GM21576 (cell line): Measurements from ENCODE around the gene ZNRD2.
A peak's percentile ranks its signal among the peaks of the same experiment; 100 is the strongest.

Source experiments
- ATAC-seq: cut with Tn5 transposase; IDR thresholded peaks from one replicate; pipeline ENCODE4 v1.9.1; 2021; ENCODE audit warnings: mild to moderate bottlenecking, moderate library complexity; ENCODE audit not compliant: unreplicated experiment

ZNRD2 gene

DNA sequence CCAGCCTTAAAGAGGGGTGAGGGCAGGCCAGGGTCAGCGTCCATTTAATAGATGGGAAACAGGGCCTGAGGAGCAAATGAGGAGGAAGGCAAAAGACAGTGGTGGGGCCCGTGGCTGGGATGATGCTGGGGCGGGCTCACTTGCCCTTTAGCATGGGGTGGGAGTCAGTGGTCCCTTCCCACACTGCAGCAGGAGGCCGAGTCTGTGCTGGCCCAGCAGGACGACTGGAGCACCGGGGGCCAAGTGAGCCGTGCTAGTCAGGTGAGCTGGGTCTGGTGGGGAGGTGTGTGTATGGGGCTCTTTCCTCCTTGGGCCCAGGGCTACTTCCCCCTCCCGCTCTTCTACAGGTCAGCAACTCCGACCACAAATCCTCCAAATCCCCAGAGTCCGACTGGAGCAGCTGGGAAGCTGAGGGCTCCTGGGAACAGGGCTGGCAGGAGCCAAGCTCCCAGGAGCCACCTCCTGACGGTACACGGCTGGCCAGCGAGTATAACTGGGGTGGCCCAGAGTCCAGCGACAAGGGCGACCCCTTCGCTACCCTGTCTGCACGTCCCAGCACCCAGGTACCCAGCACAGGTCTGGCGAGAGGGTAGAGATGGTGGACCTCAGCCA, 32.6 kb upstream of the ZNRD2 start:
- ATAC-seq: no peak

DNA sequence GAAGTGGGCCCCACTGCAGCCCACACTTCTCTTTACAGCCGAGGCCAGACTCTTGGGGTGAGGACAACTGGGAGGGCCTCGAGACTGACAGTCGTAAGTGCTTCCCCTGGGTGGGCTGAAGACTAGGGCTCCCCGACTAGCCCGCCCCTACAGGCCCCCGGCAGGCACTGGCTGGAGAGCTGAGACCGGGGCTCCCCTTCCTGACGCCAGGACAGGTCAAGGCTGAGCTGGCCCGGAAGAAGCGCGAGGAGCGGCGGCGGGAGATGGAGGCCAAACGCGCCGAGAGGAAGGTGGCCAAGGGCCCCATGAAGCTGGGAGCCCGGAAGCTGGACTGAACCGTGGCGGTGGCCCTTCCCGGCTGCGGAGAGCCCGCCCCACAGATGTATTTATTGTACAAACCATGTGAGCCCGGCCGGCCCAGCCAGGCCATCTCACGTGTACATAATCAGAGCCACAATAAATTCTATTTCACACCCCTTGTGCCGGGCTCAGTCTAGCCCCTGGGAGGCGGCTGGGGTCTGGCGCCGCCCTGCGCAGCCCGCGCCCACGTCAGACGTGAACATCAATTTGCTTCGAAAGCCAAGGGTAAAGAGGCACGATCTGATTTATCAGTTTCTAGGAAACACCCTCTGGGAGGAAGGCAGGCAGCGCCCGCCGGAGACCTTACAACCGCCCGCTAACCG, 31.9 kb upstream of the ZNRD2 start:
- no peak for ATAC-seq

DNA sequence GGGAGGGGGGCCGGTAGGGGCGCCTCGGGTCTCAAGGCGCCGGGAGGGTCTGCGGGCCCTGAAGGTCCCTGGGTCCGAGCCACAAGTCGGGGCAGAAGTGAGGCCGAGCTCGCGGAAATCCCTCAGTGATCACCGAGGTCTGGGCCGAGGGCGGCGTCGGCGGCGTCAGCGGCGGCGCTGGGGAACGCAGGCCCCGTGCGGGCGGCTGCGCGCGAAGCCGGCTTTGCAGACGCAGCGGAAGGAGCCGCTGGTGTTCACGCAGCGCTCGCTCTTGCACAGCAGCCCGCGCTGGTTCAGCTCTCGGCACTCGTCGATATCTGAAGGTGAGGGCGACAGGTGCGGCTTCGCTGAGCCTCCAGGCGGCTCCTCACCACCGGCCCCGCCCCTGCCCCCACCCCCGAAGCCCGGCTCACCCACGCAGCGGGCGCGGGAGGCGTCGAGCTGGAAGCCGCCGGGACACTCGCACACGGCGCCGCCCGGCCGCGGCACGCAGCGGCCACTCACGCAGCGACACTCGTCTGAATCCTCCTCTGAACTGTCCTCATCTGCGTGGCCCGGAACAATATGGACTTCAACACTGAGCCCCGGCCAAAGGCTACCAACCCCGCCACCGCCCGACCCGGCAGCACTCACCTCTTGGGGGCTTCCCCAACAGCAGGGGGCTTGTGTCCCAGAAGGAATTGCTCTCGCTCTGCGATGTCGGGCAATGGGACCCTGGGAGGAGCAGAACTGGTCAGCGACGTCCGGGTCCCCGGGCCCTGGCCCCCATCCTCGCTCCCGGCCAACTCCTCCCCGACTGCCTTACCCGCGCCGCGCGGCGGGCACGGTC, 31.1 kb upstream of the ZNRD2 start:
- ATAC-seq: no peak

DNA sequence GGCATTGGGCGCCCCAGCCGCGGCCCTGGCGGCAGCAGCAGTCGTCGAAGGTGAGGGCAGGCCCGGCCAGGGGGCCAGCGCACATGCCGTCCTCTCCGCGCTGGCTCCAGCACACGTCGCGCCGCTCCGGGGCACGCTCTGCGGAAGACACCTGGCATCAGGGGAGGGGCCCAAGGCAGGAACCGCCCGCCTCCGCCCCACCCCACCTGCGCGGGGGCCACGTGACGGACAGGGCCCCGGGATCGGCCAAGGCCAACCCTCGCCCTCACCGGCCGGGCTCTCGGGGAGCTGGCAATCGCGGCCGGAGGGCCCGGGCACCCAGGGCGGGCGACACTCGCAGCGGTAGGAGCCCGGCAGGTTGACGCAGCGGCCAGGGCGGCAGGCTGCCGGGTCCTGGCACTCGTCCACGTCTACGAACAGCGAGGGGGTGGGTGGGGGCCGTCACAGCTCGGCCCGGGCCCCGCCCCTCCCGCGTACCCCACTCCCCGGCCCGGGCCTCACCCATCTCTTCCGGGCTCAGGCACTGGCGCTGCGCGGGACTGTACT, 30.5 kb upstream of the ZNRD2 start:
- peak; percentile 3 for ATAC-seq

DNA sequence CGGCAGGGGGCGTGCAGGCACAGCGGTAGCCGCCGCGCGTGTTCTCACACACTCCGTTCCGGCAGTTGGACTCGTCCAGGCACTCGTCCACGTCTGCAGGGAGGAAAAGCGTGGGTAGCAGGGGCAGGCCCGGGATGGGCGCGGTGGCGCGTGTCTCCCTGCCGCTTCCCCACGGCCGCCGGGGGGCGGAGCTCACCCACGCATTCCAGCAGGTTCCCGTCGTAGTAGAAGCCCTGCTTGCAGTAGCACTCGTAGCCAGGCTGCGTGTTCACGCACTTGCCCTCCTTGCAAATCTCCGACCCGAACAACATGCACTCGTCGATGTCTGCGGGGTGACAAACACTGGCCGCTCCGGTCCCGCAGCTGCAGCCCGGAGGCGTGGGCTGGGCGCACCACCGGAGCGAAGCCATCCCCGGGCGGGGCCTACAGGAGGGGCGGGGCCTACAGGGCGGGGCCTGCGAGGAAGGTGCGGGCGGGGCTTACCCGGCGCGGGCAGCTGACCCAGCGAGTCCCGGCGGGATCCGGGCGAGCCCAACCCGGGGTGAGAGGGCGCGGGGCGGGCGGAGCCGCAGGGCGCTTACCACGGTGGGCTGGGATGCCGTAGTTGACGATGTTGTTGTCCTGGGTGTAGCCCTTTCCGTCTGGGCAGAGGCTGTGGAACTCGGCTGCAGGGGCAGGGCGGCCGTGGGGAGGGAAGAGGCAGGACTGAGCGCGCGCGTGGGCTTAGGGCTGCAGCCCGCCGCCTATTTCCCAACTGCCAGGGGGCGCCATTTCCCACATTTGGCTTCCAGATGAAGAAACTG, 29.8 kb upstream of the ZNRD2 start:
- ATAC-seq: peak; percentile 63

DNA sequence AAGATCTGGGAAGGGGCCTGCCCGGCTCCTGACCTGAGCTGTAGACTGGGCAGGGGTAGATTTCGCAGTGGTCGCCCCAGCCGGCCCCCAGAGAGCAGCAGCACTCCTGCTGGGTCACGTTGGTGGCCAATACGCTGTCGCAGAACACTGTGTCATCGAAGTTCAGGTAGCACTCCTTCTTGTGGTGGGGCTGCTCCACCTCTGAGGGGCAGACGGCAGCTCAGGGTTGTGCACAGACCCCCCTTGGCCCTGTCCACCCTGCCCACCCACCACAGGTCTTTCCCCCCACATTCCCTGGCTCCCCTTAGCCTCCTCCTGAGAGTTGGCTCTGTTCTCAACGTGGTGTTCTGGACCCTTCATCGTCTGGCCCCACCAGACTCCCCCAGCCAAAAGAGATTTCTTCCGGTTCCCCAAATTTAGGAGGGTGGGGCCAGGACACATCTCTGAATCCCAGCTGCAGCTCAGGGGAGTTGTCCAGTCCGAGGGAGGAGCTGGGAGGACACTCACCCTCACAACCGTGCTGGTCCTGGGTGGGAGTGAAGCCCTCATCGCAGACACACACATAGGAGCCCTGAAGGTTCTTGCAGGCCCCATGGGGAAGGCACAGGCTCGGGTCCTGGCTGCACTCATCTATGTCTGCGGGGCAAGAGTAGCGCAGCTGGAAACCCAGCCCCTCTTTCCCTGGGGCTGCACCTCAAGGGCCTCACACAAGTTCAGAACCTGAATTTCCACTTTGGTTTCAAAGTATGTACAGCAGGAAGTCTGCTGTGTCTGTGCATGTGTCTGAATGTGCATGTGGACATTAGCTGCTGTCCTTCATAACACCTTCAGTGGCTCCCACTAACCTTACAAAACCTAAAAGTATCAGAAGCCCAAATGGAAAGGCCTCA, 28.9 kb upstream of the ZNRD2 start:
- no peak for ATAC-seq

DNA sequence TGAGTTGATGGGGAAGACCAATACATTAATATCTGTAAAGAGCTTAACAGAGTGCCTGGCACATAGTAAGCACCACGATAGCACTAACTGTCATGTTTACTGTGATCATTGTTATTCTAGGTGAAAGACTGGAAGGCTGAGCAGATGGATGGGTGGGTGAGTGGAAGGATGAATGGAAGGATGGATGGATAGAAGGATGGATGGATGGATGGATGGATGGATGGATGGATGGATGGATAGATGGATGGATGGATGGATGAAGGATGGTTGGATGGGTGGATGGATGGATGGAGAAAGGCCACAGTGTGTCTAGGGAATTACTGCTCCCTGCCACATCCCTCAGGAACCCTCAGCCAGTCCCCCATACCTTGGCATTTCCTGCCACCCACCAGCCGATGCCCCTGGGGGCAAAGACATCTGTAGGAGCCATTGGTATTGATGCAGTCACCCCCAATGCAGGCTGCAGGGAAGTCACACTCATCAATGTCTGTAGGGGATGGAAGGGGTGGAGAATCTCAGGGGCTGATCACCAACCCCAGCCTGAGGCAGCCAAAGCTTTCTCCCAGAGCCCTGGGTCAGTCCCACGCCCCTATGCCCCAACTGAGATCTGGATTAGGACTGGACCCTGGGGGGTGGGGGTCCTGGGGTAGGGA, 27.4 kb upstream of the ZNRD2 start:
- no peak for ATAC-seq

DNA sequence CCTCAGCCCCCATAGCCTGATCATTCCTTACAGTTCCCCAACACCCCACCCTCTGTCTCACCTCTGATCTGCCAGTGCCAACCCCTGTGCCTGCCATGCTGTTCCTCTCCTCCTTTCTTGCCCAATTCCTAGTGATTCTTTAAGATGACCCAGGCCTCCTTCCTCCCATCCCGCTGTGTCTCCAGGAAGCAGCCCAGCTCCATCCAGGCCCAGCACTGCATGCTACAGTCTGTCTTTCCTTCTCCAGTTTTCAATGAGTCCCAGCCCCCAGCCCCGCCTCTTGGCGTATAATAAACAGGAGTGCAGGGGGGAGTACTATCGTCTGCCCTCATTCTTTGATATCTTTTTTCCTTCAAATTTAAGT, 24.4 kb upstream of the ZNRD2 start:
- ATAC-seq: no peak

DNA sequence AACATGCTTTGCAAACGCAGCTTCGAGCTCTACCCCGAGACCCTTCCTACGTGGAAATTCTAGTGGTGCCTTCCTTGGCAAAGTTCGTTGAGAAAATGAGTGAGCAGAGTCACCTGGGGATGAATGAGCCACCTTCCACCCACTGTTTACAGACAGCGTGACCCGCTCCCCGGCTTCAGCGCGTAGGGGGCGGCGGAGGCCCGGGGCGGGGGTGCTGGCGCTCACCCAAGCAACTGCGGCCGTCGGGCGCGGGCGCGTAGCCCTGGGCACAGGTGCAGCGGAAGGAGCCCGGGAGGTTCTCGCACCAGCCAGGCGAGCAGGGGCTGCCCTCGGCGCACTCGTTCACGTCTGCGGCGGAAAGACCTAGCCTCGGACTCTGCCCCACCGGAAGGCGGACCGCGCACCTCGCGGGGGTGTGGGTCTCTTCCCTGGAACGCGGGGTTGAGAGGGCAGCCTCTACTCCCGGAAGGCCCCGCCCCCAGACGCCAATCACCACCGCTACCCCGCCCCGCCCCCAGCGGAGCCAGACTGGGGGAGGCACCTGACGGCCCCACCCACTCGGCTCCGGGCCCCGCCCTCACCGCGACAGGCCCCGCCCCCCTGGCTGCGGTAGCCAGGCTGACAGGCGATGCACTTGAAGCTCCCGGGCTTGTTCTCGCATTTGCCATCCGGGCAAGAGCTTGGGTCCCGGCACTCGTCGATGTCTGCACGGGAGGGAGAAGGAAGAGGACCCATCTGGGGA, 23.9 kb upstream of the ZNRD2 start:
- peak; percentile 66 for ATAC-seq

DNA sequence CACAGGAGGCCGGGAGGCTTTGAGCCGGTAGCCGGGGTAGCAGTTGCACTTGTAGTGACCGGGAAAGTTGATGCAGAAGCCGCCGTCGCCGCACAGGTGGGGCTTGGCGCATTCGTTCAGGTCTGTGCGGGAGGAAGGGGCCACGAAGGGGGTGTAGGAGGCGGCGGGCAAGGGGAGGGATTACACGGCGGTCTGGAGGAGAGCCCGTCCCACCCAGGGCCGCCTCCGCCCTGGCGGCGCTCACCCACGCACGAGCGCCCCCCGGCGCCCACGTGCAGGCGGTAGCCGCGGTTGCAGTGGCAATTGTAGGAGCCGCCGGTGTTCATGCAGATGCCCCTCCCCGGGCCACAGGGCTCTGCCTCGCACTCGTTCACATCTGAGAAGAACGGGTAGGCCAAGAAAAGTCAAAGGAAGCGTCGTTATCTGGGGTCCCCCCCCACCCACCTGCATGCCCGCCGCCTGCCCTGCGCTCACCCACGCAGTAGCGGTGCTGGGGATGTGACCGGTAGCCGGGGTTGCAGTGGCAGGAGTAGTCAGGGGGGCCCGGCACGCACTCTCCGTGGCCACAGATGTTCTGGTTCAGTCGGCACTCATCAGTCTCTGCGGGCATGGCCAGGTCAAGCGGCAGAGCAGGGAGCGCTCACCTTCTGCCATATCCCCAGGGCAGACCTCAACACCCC, 22.7 kb upstream of the ZNRD2 start:
- ATAC-seq: no peak

DNA sequence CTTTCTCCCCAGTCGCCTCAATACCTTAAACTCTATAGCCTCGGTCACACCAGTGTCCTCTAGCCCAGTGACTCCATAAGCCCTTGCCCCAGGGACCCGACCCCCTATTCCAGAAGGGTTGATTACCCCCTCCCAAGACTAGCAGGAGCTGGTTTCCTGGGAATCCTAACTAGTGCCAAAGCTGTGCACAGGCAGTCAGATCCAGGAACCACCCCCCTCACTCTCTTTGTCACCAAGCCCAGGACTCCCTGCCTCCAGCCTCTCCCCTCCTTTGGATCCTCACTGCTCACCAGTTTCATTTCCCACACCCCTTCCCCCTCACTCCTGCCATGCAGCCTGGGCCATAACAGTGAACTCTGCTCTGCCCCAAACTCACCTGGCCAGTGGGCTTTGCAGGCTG, 21.9 kb upstream of the ZNRD2 start:
- no peak for ATAC-seq

DNA sequence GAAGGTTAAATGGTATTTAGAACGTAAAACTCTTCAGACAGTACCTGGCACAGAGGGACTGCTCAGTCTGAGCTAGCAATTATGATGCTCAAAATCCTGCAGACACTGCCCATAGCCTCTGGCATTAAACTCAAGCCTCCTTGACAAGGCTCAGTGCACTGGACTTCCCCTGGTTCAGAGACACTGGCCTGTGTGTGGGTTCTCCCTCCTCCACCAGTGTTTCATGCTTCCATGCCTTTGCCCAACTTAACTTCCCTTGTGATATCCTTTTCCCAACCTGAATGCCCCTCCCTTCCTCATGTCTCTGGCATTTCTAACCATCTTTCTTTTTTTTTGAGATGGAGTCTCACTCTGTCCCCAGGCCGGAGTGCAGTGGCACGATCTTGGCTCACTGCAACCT, 21.2 kb upstream of the ZNRD2 start:
- no peak for ATAC-seq

DNA sequence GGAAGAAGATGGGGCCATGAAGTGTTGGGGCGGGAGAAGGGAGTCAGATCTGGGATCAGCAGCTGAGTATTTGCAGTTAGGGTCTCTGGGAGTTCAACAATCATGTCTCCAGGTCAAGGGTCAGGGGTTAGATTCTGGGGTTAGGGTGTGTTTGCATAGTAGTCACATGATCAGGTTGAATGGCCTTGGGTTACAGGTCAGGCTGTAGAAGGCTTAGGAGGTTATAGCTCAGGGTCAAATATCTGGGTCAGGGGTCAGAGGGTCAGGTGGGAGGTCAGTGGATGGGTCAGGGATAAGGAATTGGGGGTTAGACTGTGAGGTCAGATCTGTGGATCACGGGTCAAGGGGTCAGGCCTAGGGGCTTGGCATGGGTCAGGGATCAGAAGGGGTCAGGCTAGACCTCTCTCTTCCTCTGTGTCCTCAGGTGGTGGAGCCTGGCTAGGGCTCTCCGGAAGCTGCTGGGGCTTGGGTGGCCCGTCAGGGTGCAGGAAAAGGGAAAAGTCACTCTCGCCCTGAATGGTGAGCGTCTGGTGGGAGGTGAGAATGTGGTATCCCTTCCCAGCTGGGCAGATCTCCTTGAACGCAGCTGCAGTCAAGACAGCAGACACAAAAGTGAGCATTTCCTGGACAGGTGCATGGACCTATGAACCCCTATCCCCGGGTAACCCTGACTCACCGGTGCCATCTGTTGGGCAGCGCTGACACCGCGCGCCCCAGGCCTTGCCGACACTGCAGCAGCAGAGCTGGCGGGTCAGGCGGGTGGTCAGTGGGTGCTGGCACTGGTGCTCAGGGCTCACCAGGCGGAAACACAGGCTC, 18.5 kb upstream of the ZNRD2 start:
- no peak for ATAC-seq

DNA sequence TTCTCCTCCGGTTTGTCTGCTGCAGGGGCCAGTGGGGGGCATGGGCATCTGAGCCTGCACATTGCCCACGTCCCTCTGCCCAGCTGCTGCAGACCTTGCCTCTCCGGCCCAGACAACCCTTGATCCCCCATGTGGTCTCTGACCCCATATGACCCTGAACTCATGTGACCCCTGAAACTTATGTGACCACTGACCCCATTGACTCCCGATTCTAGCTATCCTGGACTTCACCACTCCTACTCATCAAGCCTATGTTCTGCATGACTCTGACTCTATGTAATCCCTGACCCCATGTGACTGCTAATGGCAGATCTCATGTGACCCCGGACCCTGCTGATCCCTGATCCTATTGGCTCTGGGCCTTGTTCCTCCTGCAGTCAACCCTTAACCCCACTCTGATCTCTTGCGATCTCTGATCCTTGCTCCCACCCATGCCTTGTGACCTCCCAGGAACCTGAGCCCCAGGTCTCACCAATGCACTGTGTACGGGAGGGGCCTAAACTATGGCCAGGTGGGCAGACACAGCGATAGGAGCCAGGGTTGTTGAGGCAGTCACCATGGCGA, 17.8 kb upstream of the ZNRD2 start:
- no peak for ATAC-seq

DNA sequence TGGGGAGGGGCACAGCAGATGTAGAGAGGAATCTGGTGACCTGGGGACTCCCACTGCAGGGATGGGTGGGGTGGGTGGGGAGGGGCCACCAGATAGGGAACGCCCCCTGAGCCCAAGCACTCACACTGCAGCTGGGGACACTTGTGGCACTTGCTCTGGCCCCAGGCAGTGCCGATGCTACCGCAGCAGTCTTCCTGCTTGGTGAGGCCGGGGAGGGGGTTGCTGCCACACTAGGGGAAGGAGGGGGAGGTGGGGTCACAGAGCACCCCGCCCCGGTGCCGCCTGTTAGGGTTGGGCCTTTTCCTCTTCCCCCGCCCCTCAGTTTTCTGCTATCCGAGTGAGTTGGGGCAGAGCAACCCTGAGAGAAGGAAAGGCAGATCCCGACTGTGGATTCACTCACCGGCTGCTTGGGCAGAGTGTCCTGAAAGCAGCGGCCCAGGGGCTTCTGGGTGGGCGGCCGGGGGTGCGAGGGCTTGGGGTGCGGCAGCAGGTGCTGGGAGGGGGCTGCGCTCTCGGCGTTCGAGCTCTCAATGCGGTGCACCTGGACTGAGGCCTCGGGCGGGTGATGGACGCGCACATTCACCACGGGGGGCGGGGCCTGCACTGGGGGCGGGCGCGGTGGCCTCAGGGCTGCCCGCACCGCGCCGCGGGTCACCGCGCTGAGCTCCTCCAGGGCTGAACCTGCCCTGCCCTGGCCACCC, 16.8 kb upstream of the ZNRD2 start:
- ATAC-seq: no peak

DNA sequence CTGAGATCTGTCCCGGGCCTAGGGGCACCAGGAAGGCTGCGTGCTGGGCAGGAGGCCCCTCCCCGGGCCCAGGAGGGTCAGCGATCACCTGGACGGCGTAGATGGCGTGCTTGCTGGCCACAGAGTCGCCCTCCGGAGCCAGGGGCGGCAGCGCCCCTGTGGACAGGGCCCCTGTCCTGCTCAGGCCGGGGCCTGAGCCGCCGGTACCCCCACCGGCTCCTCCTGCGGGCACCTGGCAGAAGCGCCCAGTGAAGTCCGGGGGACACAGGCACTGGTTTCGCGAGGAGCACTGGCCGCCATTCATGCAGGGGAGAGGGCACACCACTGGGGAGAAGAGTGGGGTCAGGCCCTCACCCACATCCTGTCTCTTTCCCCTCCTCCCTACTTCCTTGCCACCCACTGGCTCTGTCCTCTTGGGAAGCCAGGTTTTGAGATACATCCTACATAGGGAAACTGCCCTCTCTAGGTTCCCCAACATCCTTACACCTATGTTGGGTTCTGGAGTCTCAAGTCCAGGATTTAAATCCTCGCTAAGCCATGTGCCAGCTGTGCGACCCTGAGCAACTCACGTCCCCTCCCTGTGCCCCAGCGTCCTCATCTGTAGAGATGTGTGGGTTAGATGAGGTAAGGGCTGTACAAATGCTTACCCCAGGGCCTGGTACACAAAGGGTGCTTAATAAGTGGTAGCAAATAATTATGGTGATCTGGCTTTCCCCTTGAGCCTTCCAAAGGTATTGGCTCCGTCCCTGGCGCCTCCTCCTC, 16.0 kb upstream of the ZNRD2 start:
- no peak for ATAC-seq
